ENCODE data around the gene ARHGAP18. TPM values are rescaled to one million over a fixed set of nuclear protein-coding genes. Genes with fewer than 3 reads are reported as not detected.
A peak's percentile ranks its signal among the peaks of the same experiment; 100 is the strongest.

Gene ARHGAP18
- total RNA-seq, 2 donors from 2014 or later = 18.7 to 28.3 TPM

GRCh38 chr6:129638686-129639085 is 71.3 kb downstream of the ARHGAP18 start:
- no peak for DNase-seq
- Histone ChIP-seq H3K4me1 (peaks cover 5% of the 10 kb centered on the region), H3K4me3 (no peak overlapping the region), H3K27me3 (no peaks in the 10 kb centered on the region), H3K36me3 (no peaks in the 10 kb centered on the region), H3K9me3 (no peaks in the 10 kb centered on the region), H3K27ac (no peak overlapping the region), H3K9ac (ENCODE audit: low read depth in 2 of 2, low read length in 2 of 2) (no peak overlapping the region)
- intact Hi-C loops (cut with DNase I) = no loop called here
- TF ChIP-seq CTCF (IDR thresholded peaks at IDR 0.05) = no peak

GRCh38 chr6:129638055-129638684 is 71.8 kb downstream of the ARHGAP18 start:
- no peak for TF ChIP-seq CTCF (IDR thresholded peaks at IDR 0.05)
- Histone ChIP-seq H3K36me3 (no peaks in the 10 kb centered on the region), H3K27me3 (no peaks in the 10 kb centered on the region), H3K27ac (no peak overlapping the region), H3K4me1 (peaks cover 5% of the 10 kb centered on the region), H3K9ac (ENCODE audit: low read depth in 2 of 2, low read length in 2 of 2) (peak overlapping the region in 1 of 2 donors; percentile 1), H3K4me3 (no peak overlapping the region), H3K9me3 (no peaks in the 10 kb centered on the region)
- intact Hi-C loops (cut with DNase I) = no loop called here
- DNase-seq = no peak

GRCh38 chr6:129637340-129638054 is 72.5 kb downstream of the ARHGAP18 start:
- DNase-seq = no peak
- intact Hi-C loops (cut with DNase I) = no loop called here
- H3K27ac ChIP-seq = no peak overlapping the region

GRCh38 chr6:129635396-129636130 is 74.4 kb downstream of the ARHGAP18 start:
- no peaks in the 10 kb centered on the region for H3K36me3 ChIP-seq
- peak overlapping the region; percentile 25 for H3K27ac ChIP-seq
- H3K9me3 ChIP-seq = no peaks in the 10 kb centered on the region
- H3K4me1 ChIP-seq = peaks cover 5% of the 10 kb centered on the region
- intact Hi-C loops (cut with DNase I) = no loop called here
- H3K4me3 ChIP-seq = no peak overlapping the region
- TF ChIP-seq CTCF (IDR thresholded peaks at IDR 0.05) = no peak
- no peaks in the 10 kb centered on the region for H3K27me3 ChIP-seq
- H3K9ac ChIP-seq (ENCODE audit: low read depth in 2 of 2, low read length in 2 of 2) = no peak overlapping the region
- DNase-seq = no peak

More at GRCh38 chr6:129637340-129638054, 72.5 kb downstream of the ARHGAP18 start:
- Histone ChIP-seq H3K27me3 (no peaks in the 10 kb centered on the region), H3K4me1 (peaks cover 5% of the 10 kb centered on the region), H3K36me3 (no peaks in the 10 kb centered on the region), H3K4me3 (no peak overlapping the region), H3K9ac (ENCODE audit: low read depth in 2 of 2, low read length in 2 of 2) (peak overlapping the region in 1 of 2 donors; percentile 1), H3K9me3 (no peaks in the 10 kb centered on the region)
- no peak for TF ChIP-seq CTCF (IDR thresholded peaks at IDR 0.05)

- peak overlapping the region; percentile 25 for H3K27ac ChIP-seq
- peaks cover 5% of the 10 kb centered on the region for H3K4me1 ChIP-seq
- H3K36me3 ChIP-seq = no peaks in the 10 kb centered on the region
- no peaks in the 10 kb centered on the region for H3K27me3 ChIP-seq
- intact Hi-C loops (cut with DNase I) = no loop called here
- peak; percentile 39 for DNase-seq
- TF ChIP-seq CTCF (IDR thresholded peaks at IDR 0.05) = no peak
- no peak overlapping the region for H3K4me3 ChIP-seq
- no peak overlapping the region for H3K9ac ChIP-seq (ENCODE audit: low read depth in 2 of 2, low read length in 2 of 2)
- no peaks in the 10 kb centered on the region for H3K9me3 ChIP-seq
These were observed 75.4 kb downstream of the ARHGAP18 start for GRCh38 chr6:129634411-129635230.
